GM18858 (cell line): ENCODE results near the gene UBR2.
"Not testable (repeated sequence)": the region's sequence is repeated elsewhere in the genome, so short reads cannot be mapped to it uniquely, and the experiment has no call there.

ENCODE experiments used
- ATAC-seq: cut with Tn5 transposase; IDR thresholded peaks from one replicate; pipeline ENCODE4 v1.9.1; 2021; ENCODE audit not compliant: unreplicated experiment

UBR2 gene

DNA sequence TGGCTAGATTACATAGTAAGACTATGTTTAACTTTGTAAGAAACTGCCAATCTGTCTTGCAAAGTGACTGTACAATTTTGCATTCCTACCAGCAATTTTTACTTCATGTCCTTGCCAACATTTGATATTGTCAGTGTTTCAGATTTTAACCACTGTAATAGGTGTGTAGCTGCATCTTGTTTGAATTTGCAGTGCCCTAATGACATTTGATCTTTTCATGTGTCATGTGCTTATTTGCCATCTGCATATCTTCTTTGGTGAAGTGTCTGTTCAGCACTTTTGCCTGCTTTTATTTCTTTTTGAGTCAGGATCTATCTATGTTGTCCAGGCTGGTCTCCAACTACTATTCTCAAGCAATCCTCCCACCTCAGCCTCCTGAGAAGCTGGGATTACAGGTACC is 161.0 kb downstream of the UBR2 start:
- ATAC-seq, result no peak

DNA sequence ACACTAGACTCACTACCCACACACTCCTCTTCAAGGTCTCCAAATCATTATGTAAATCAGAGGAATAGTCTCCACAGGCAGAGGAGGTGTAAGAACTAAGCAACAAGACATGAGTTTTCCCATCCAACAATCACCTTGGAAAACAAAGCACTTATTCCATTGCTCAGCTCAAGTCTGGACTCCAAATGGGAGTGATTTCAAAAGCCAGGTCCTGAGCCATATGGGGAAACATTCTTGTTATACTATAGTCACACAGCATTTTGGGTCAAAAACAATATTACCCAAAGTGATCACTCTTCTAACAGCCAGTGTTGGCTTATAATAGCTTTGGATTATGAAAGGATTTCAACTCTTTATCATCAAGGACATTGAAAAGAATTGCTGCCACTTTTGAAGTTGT is 162.2 kb downstream of the UBR2 start:
- no peak for ATAC-seq

DNA sequence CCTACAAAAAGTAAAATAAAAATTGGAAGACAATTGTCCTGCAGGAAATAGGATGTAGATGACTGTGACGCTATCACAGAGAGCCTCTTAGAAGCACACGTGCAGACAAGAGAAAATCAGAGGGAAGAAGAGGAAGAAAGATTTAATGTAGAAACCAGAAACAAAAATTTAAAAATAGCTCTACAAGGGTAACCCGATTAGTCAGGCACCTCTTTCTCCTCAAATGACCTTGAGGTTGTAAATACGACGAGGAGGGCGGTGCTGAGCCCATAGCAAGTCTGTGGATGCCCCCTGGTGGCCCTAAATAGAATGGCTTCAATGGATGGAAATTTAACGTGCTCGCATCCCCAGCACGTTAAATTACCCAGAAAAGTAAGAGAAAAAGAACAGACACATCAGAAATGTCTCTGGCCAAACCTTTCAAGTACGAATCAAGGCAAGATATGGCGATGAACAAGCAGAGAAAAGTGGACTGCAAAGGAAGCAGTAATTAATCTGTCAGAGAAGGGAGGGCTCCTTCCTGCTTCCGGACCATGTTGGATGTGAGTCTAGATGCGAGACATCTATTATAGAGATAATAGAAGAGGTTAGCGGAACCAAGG is 162.8 kb downstream of the UBR2 start:
- ATAC-seq, result peak; percentile 63

DNA sequence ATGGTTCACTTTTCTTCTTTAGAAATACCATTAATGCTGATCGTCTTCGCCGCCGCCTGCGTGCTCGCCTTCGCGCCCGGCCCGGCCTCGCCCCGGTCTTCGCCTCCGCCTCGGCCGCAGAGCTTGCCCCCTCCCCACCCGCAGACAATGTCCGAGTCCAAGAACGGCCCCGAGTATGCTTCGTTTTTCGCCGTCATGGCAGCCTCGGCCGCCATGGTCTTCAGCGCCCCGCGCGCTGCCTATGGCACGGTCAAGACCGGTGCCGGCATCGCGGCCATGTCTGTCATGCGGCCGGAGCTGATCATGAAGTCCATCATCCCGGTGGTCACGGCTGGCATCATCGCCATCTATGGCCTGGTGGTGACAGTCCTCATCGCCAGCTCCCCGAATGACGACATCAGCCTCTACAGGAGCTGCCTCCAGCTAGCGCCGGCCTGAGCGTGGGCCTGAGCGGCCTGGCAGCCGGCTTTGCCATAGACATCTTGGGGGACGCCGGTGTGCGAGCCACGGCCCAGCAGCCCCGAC is 163.3 kb downstream of the UBR2 start:
- ATAC-seq, result no peak

DNA sequence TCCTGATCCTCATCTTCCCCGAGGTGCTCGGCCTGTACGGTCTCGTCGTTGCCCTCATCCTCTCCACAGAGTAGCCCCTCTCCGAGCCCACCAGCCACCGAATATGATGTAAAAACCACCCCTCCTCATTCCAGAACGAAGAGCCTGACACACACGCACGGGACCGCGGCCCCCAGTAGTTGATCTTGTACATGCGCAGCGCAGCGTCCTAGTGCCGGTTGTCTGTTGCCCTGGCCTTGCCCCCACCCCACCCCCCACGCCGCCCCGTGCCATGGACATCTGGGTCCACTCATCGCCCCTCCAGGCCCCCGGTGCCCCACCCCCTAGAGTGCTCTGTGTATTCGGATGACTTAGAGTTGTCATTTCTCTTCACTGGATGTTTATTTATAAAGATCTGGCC is 163.8 kb downstream of the UBR2 start:
- no peak for ATAC-seq

DNA sequence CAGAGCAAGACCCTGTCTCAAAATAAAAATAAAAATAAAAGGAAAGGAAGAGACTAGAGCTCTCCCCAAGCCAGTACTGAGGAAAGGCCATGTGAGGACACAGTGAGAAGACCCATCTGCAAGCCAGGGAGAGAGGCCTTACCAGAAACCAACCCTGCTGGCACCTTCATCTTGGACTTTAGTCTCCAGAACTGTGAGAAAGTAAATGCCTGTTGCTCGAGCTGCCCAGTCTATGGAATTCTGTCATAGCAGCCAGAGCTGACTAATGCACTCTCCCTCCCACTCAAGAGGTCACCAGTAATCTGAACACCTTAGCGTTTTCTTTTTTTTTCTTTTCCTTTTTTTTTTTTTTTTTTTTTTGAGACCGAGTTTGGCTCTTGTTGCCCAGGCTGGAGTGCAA is 165.9 kb downstream of the UBR2 start:
- ATAC-seq, result no peak

DNA sequence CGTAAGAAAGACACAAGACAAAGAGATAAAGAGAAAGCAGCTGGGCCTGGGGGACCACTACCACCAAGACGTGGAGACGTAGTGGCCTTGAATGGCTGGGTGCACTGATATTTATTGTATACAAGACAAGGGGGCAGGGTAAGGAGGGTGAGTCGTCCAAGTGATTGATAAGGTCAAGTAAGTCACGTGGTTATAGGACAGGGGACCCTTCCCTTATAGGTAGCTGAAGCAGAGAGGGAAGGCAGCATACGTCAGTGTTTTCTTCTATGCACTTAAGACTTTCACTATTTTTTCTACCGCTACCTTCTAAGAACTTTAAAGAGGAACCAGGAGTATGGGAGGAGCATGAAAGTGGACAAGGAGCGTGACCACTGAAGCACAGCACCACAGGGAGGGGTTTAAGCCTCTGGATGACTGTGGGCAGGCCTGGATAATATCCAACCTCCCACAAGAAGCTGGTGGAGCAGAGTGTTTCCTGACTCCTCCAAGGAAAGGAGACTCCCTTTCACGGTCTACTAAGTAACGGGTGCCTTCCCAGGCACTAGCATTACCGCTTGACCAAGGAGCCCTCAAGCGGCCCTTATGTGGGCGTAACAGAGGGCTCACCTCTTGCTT is 170.1 kb downstream of the UBR2 start:
- not testable (repeated sequence) for ATAC-seq

DNA sequence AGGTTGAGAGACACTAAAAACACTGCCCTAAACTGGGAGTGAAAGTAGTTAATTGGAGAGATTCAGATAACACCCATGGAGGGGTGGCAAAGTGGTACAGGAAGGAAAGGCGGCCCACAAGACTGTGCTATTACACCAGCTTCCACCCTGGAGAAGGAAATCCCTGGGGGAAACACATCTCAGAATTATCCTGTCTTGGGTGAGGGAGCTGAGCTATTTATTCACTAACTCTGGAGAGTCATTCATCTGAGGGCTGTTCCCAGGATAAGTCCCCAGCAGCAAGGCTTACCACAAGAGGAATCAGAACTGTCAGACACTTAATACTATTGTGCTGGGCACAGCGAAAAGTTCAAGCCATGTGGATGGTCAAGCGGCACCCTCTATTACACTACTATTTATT is 172.1 kb downstream of the UBR2 start:
- no peak for ATAC-seq

DNA sequence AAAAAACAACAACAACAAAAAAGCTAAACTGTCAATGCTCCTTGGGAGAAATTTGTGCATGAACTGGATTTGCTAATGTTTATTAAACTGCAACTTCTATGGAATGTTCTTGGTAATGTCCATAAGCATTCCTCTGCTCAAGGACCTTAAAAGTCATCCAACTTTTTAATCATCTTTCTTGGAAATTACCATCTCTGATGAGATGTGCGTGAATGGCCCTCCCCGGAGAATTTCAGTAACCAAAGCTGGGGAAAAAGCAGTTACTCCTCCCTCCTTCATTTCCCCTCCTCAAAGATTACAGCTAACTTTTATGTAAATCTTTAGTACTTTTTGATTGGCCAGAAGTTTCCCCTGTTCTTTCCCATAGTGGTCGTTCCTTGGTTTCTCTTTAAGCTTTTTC is 176.9 kb downstream of the UBR2 start:
- ATAC-seq, result no peak

DNA sequence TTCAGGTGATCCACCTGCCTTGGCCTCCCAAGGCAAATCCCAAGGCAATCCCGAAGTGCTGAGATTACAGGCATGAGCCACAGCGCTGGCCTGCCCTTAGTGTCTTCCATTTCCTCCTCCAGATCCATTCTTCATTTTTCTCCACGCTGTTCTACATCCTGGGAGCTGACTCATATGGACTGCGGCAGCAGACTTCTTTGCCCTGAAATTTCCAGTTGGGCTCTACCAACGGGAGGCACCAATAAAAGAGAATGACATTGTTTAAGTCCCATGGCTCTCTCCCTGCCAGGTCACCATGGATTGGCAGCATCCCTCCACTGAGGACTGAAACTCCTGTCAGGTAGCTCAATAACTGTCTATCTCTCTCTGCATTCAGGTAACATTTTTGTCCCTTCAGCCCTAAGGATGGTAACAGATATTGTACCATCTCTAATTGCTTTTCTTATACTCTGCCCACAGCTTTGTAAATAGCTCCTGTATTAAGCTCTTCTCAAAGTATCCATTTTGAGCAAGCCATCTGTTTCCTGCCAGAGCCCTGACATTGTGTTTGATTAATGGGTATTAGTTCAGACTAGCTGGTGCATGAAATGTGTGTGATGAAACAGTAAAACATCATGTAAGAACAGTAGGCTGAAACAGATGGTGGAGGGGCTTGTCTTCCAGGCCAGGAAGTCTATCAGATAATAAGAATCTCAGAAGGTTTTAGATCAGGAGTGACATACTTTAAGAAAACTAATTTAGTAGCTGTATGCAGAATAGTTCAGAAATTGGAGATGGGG is 178.5 kb downstream of the UBR2 start:
- no peak for ATAC-seq
